Activated T-helper 9 cell treated with anti-CD3 and anti-CD28 coated beads, Interleukin-2, amount 50 U/mL, for 16 hours (primary cell): ENCODE results near the gene TBL1XR1.
"Not testable (repeated sequence)": the region's sequence is repeated elsewhere in the genome, so short reads cannot be mapped to it uniquely, and the experiment has no call there.

Experiments used
- DNase-seq: peaks from one replicate; pipeline ENCODE4 v3.0.0-alpha.2; 2020; ENCODE audit warnings: low read depth

The TBL1XR1 gene

DNA sequence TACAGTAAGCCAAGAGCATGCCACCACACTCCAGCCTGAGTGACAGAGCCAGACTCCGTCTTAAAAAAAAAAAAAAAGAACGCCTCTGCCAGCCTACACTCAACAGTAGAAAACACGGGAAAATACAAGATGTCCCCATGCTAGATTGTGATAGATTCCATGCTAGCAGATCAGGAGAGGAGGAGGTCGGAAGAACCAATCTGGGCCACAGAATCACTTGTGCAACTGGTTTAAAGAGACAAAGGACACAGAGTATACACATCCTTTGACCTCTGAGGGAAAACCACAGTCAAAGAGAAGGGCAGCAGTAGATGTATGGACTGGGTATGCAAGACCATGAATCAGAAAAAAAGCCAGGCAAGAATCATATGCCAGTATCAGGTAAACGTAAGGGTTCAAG lies 15.9 kb downstream of the TBL1XR1 start:
- no peak for DNase-seq

DNA sequence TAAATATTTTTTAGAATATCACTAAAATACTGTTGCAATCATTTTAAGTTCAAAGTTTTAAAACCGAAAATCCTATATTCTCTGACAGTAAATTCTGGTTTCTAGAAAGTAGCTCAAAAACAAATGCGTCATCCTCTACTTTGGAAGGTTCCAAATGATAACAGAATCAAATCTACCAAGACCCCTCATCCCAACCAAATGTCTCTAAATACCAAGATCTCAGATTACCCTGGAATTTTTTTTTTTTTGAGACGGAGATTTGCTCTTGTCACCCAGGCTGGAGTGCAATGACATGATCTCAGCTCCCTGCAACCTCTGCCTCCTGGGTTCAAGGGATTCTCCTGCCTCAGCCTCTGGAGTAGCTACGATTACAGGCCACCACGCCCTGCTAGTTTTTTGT lies 16.8 kb downstream of the TBL1XR1 start:
- DNase-seq: no peak

GRCh38 chr3:177179281-177180067 lies 17.8 kb downstream of the TBL1XR1 start:
- no peak for DNase-seq

GRCh38 chr3:177177749-177178221 lies 19.5 kb downstream of the TBL1XR1 start:
- DNase-seq: no peak

GRCh38 chr3:177174607-177175170 lies 22.6 kb downstream of the TBL1XR1 start:
- DNase-seq: no peak

DNA sequence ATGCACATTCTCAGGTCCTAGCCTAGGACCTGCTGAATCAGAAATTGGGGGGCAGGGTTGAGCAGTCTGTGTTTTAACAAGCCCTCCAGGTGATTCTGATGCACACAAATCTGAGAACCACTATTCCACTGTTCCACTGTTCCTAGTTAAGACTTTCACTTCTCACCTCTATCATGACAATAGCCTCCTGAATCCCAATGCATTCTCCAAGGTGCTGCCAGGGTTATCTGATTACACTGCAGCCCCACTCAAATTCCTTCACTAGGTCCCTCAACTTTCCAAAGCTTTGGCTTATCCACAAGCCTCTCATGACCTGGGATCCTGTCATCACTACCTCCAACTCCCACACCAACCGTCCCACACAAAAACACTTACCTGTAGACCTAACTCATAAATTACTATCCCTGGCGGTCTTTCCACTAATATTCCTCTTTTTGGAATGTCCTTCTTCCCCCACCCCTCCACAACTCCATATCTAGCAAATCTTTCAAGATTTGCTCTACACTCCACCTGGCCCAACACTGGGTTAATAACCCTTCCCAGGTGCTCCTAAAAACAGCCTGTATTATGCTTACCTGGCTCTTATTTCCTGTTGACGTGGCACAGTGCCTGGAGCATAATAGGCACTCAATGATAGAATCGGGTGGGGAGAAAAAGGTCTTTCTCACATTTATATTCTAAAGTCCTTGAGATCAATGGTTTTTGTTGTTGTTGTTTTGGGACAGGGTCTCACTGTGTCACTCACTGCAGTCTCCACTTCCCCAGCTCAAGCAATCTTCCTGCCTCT lies 27.2 kb downstream of the TBL1XR1 start:
- DNase-seq: no peak

DNA sequence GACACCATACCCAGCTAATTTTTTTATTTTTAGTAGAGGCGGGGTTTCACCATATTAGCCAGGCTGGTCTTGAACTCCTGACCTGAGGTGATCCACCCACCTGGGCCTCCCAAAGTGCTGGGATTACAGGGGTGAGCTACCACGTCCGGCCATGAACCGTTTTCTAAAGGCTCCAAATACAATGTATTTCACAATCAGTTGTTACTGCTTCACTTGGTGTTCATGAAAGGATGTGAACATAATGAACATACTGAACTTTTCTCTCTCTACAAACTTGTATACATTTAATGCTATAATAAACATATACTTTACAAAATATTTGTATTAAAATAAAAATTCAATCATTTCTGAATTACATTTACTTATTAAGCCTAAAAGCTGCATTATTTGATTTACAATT lies 28.9 kb downstream of the TBL1XR1 start:
- no peak for DNase-seq

GRCh38 chr3:177162742-177163141 lies 34.5 kb downstream of the TBL1XR1 start:
- no peak for DNase-seq

DNA sequence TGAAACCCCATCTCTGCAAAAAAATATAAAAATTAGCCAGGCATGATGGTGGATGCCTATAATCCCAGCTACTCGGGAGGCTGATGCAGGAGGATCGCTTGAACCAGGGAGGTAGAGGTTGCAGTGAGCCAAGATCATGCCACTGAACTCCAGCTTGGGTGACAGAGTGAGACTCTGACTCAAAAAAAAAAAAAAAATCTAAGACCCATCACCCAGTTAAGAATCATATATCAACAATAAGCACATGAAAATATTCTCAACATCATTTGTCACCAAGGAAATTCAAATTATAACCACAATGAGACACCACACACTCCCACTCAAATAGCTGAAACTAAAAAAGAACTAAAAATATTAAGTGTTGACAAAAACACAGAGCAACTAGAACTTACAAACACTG lies 35.7 kb downstream of the TBL1XR1 start:
- not testable (repeated sequence) for DNase-seq

GRCh38 chr3:177158461-177158860 lies 38.8 kb downstream of the TBL1XR1 start:
- no peak for DNase-seq

- no peak for DNase-seq
Measured at GRCh38 chr3:177157492-177157891, 39.8 kb downstream of the TBL1XR1 start.

DNA sequence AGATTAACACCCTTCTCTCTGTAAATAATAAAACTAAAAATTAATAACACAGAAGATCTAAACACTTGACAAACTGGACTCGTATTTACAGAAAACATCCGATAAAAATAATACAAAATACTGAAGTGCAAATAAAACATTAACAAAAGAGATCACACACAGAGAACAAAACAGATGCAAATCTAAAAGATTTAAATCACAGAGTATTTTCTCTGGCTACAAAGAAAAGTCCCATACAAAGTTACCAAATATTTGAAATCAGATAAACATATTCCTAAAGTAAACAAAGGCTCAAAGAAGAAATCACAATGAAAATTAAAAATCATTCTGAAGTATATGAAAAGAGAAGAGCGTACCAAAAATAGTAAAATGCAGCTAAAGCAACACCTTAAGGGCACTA lies 42.5 kb downstream of the TBL1XR1 start:
- DNase-seq: no peak

DNA sequence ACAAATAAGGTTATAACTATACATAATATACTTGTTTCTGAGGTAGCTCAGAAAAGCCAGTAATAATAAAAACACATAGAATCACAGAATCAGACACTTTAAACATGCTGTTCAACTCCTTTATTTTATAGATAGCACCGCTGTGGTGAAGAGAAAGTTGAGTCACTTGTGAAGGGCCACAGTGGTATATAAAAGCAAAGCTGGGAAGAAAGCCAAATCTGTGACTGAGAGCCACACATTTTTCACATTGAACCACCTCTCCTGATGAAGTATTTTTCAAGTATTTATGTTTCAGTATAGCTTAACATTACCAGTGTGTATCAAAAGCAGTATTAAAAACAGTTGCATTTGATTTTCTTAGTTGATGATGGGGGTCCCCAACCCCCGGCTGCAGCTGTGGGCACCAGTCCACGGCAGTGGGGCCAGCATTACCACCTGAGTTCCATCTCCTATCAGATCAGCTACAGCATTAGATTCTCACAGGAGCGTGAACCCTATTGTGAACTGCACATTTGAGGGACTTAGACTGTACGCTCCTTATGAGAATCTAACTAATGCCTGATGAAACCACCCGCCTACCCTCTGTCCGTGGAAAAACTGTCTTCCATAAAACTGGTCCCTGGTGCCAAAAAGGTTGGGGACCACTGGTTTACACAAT lies 46.2 kb downstream of the TBL1XR1 start:
- DNase-seq: no peak

DNA sequence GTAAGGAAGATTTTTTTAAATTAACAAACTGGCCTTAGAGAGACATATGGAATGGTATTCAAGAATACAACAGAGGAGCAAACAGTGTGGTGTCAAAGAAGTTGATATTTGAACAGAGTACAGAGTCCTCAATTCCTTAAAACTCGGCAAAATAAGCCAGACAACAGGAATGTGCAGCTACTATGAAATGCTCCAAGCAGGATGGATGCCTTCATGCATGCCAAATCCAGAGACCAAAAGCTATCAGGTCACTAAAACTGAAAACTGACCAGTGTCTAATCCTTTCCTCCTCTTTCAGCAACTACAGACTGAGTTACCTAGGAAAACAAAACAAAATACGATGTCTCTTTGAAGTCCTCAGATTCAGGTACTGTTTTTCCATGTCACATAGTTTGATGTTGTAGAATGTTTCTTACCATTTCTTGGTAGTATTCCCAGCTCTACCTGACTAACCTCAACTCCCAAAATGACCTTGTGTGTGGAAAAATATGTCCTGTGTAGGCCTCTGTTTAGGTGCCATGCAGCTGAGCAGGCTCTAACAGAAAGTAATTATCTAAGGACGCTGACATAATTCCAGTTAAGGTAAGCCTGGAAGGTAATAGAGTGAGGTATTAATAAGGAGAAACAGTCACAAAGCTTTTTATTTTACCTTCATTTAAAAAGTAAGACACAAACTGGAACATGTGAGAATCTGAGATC lies 46.9 kb downstream of the TBL1XR1 start:
- no peak for DNase-seq

DNA sequence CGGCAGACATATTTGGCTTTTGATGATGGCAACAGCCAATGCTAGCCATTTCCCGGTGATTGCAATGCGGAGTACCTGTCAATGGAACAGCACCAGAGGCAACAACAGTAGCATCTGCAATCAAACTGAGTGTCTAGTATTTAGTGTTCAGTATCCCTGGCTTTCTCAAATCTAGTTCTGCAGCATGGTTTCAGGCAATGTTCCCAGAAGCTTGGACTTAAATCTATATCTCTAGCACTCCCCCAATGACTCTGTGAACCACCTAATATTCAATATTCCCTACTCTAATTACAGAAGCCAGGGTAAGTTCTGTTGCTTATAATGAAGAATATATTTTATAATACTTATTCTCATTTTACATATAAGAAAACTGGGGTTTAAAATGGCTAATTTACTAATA lies 48.2 kb downstream of the TBL1XR1 start:
- DNase-seq: no peak

GRCh38 chr3:177147790-177148189 lies 49.5 kb downstream of the TBL1XR1 start:
- no peak for DNase-seq

DNA sequence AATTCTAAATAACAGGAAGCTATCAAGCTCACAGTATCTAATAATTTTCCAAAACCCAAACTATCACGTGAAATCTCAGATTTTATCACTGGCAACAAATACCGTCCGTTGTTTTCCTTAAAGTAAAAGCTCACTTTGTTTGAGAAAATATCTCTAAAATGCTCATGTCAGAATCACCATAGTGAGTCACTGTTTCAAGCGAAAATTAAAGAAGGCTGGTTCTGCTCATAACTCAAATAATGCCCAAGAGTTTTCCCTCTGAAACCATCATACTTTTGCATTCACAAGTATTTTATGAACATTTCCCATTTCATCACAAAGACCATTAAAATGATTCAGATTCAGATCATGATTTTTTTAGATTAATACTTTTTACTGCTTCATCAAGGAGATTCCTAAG lies 50.6 kb downstream of the TBL1XR1 start:
- no peak for DNase-seq

- DNase-seq: no peak
Measured at GRCh38 chr3:177145954-177146353, 51.3 kb downstream of the TBL1XR1 start.

DNA sequence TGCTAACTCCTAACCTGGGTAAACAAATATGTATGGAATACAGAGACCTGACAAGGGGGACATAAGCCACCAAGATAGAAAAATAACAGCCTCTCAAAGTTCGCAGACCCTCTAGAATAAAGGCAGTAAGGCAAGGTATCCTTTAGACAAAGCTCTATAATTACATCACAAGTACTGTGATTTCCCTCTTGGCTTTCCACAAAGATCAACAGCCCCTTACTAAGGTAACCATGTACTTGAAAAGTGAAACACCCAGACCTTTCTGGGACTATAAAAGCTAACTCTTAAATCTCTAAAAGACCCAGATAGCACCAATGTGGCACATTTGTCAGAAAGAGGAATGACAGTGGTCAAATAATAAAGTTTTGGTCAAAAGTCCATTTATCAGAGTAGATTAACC lies 51.9 kb downstream of the TBL1XR1 start:
- DNase-seq: no peak

GRCh38 chr3:177144922-177145321 lies 52.4 kb downstream of the TBL1XR1 start:
- DNase-seq: no peak

GRCh38 chr3:177141899-177142646 lies 55.2 kb downstream of the TBL1XR1 start:
- DNase-seq: no peak
